Amniotic stem cell (primary cell): ENCODE measurements around the gene KRTAP1-3.
"Not testable (repeated sequence)": the region's sequence is repeated elsewhere in the genome, so short reads cannot be mapped to it uniquely, and the experiment has no call there.

Experiments
- DNase-seq: peaks from one replicate; lab custom pipeline; 2025; lab: John Stamatoyannopoulos, UW

The KRTAP1-3 gene

DNA sequence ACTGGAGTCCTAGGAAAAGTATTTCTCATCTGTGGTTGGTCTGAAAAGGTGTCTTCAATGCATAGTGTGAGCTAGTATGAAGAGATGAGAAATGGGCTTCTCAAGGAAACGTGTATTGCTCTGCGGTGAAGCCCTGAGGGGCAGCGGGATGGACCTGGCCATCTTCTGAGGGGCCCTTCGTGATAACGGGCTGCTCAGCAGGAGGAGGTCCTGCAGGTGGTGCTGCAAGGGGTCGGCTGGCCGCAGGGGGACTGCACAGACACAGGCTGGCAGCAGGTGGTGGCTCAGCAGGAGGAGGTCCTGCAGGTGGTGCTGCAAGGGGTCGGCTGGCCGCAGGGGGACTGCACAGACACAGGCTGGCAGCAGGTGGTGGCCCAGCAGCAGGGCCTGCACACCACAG lies 19.9 kb upstream of the KRTAP1-3 start:
- not testable (repeated sequence) for DNase-seq

DNA sequence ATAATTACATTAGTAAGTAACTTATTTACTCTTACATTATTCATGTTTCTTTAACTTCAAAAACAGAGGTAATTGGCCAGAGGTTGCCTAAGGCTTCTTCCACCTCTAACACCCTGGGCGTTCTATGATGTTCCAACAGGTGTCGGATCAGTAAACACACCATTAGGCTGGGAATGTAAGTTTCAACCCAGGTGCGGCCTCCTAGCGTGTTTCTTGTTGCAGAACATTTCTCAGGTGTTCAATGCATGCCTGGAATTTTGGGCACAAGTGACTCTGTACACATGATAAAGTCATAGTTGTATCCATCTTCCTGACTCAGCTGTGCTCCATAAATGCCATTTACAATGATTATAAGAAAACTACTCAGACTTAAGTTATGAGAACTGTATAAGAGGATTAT lies 19.4 kb upstream of the KRTAP1-3 start:
- DNase-seq, result no peak

DNA sequence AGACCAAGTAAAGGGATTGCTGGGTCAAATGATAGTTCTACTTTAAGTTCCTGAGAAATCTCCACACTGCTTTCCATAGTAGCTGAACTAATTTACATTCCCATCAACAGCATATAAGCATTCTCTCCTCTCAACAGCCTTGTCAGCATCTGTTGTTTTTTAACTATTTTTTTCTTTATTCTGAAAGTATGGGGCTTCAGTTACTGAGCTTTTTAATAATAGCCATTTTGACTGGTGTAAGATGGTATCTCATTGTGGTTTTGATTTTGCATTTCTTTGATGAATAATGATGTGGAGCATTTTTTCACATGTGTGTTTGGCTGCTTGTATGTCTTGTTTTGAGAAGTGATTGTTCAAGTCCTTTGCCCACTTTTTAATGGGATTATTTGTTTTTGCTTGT lies 17.9 kb upstream of the KRTAP1-3 start:
- DNase-seq, result no peak

- no peak for DNase-seq
Observed at GRCh38 chr17:41049110-41049509, 14.4 kb upstream of the KRTAP1-3 start.

- DNase-seq, result no peak
Observed at GRCh38 chr17:41048441-41048840, 13.8 kb upstream of the KRTAP1-3 start.

GRCh38 chr17:41046735-41047465 lies 12.2 kb upstream of the KRTAP1-3 start, which contains the start of gene KRTAP2-1:
Gene KRTAP2-1 (minus strand): TSS chr17:41047316. CDS start chr17:41047267, 49 bp downstream.
- DNase-seq, result not testable (repeated sequence)

GRCh38 chr17:41042953-41043352 lies 8.3 kb upstream of the KRTAP1-3 start:
- DNase-seq, result no peak

GRCh38 chr17:41040783-41041571 lies 6.3 kb upstream of the KRTAP1-3 start, which contains the start of gene KRTAP1-1:
Gene KRTAP1-1 (minus strand): TSS chr17:41041450. CDS start chr17:41041397, 53 bp downstream.
- DNase-seq, result not testable (repeated sequence)

DNA sequence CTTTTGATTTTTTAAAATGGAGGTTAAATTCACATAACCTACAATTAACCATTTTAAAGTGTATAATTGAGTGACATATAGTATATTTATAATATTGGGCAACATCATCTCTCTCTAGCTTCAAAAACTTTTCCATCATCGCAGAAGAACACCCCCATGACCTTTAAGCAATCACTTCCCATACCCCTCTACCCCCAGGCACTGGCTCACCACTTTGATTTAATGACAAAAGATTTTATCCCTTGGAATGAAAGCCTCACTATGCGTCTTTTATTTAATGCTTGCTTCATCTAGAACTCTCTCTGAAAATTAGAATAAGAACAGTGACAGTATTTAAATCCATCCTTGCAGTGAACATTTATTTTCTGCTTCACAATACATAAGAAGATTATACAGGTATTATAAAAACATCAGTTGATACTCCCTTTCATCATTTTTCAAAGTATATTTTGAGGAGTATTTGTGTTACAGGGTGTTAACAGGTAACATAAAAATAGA lies 3.2 kb upstream of the KRTAP1-3 start:
- no peak for DNase-seq

GRCh38 chr17:41029633-41030245 lies 4.9 kb downstream of the KRTAP1-3 start, which contains the start of gene KRTAP1-4:
Gene KRTAP1-4 (minus strand): TSS chr17:41030195. CDS start chr17:41030078, 117 bp downstream.
- DNase-seq, result no peak

DNA sequence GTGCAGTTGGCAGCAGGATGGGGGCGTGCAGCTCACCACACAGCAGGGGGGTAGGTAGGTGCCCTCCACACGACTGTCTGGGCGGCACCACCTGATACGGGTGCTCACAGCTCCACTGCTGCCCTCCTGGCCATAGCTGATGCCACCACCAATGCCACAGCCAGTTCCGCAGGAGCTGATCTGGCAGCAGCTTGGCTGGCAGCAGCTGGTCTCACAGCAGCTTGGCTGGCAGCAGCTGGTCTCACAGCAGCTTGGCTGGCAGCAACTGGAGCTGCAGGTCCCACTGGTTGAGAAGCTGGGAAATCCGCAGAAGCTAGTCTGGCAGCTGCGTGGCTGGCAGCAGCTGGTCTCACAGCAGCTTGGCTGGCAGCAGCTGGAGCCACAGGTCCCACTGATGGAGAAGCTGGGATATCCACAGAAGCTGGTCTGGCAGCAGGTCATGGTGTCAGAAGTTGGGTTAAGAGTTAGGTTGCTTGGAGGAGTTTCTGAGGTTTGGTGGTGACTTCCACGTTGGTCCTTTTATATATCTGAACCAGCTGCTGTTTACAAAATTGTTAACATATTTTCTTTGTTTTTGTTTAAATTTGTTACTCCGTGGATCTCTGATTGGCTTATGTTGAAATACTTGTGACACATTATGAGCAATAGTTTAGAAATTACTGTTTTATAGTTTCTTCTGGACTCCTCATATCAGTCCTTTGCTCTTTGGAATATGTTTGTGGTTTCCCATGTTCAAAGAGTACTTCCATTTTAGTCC lies 7.8 kb downstream of the KRTAP1-3 start, which contains the start of gene KRTAP1-5:
Gene KRTAP1-5, minus strand, starts transcription at position 494 of the 757 bp plus-strand sequence. Its CDS starts 53 bp downstream, at position 441.
- no peak for DNase-seq

GRCh38 chr17:41024697-41025096 lies 10.0 kb downstream of the KRTAP1-3 start:
- no peak for DNase-seq

GRCh38 chr17:41020336-41020735 lies 14.3 kb downstream of the KRTAP1-3 start:
- DNase-seq, result no peak

DNA sequence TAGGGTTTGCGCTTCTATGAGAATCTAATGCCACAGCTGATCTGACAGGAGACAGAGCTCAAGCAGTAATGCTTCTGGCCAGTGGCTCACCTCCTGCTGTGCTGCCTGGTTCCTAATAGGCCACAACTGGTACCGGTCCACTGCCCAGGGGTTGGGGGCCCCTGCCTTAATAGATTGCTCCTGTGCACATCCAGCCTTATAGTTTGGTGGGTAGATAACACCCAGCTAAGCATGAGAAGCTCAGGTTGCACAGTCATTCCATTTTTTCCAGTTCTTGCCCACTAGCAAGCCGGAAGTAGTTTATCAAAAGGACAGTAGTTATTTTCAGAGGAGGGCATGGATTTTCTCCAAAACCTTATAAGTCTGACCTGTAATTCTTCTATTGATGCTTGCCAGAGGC lies 15.3 kb downstream of the KRTAP1-3 start:
- DNase-seq, result no peak

DNA sequence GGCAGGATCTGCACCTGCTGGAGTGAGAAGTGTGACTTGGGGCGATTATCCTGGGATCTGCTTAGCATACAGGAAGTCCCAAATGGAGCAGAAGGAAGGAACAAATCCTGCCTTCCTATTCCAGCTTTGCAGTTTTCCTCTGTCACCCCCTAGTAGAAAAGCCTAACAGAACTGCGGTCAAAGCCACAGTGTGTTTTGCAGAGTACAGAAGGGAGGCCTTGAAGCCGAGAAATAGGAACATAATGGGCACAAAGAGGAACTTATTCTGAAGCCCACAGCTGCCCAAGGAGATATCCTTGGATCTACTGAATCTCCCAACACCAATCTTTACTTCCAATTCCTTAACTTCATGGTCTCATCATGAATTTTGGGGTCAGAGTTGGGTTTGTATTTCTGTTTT lies 16.1 kb downstream of the KRTAP1-3 start:
- DNase-seq, result no peak

DNA sequence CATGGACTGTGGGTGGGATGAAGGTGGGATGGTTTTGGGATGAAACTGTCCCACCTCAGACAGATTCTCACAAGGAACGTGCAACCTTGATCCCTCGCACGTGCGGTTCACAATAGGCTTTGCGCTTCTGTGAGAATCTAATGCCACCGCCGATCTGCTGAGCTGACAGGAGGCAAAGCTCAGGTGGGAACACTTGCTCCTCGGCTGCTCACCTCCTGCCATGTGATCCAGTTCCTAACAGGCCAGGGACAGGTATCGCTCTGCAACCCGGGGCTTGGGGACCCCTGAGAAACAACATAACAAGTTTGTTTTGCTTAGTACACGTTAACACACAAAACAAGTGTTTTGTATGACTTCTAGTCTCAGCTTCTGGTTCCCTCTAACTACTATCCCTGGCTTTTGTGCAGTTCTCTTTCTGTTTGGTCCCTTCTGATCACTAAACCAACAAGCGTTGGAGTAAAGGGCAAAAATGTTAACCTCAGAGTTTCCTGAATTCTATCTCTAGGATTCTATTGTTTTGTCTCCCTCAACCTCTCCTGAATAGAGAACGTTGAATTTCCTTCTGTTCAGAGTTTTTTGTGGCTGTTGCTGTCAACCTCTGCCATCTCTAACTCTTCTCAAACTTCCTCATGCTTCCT lies 18.0 kb downstream of the KRTAP1-3 start:
- DNase-seq, result no peak

DNA sequence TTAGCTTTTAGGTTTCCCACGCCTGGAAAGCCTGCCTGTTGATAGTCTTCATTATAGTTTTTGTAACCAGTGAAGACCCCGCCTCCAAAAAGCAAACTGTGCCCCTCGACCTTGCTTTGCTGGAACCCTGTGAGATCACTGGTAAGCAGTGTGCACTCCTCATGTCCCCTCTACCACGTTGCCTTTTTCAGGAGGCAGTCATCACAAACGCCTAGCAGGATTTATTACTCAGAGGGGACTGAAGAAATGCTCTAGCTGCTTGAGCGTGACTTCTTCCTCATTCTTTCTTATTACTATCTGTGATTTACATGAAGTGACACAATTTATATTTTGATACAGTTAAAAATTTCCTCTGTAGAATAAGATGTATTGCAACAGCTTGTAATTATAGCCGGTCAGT lies 19.2 kb downstream of the KRTAP1-3 start:
- DNase-seq, result no peak

GRCh38 chr17:41013606-41014005 lies 21.1 kb downstream of the KRTAP1-3 start:
- no peak for DNase-seq

- no peak for DNase-seq
Observed at GRCh38 chr17:41013181-41013580, 21.5 kb downstream of the KRTAP1-3 start.

DNA sequence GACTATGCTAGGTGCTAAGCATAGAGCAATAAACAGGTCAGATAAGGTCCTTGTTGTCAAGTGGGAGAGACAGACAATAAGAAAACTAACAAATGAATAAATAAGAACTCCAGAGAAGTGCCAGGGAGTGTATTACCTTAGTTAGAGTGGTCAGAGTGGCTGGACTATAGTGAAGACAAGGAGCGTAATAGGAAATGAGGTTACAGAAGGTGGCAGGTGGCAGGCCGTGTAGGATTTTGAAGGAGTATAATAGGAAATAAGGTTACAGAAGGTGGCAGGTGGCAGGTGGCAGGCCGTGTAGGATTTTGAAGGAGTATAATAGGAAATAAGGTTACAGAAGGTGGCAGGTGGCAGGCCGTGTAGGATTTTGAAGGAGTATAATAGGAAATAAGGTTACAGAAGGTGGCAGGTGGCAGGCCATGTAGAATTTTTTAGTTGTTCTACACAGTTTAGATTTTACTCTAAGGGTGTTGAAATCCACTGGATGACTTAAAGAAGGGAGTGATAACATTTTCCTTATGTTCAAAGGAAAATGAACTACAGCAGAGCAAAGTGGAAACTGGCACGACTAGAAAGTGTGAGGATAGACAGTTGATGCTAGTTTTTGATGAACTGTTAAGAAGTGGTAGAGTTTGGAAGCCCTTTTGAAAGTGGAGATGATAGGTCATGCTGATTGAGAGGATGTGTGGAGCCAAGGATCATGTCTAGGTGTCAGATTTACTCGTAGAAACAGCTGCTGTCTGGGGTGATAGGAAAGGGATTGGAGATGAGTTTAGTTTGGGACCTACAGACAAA lies 22.2 kb downstream of the KRTAP1-3 start:
- no peak for DNase-seq
